ENCODE measurements around the gene MAP1LC3B. TPM values are rescaled to one million over a fixed set of nuclear protein-coding genes. Genes with fewer than 3 reads are reported as not detected.

The MAP1LC3B gene
- total RNA-seq, 3 donors from 2014 or later = 31.5 to 43.2 (median 31.6) TPM

DNA sequence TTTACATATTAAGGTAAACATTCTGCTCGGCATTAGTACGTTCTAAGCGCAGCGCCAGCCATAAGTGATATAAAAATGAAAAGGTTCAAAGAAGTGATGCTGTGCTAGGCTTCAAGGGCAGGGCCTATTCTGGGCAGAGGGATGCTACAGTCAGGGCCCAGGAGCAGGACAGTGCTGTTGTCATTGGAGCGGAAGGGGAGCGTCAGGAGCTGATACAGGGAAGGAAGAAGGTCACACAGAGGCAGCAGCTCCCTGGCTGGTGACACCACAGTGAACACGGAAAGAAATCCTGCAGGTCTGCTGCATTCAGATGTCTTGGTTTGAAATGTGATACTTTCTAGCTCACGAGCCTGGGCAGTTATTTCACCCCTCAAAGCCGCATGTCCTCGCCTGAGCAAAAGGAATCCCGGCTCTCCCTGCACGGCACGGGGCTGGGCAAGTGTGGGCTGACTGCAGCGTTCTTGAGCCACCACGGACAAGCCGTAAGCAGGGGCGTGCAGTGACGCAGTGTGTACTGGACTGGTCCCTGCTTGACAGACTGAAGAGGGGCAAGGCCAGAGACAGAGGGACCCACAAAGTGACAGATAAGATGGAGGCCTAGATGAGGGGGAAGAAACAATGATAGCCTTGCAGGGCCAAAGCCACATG, 59.6 kb downstream of the MAP1LC3B start:
- Mint-ChIP-seq H3K27me3 (ENCODE audit: low read depth) (no peaks in the 10 kb centered on the region), H3K4me3 (no peak overlapping the region), H3K9me3 (no peaks in the 10 kb centered on the region), H3K4me1 (ENCODE audit: low read depth) (no peaks in the 10 kb centered on the region), H3K36me3 (ENCODE audit: insufficient read depth) (peaks cover 38% of the 10 kb centered on the region)
- no peak for DNase-seq
- ATAC-seq = no peak

DNA sequence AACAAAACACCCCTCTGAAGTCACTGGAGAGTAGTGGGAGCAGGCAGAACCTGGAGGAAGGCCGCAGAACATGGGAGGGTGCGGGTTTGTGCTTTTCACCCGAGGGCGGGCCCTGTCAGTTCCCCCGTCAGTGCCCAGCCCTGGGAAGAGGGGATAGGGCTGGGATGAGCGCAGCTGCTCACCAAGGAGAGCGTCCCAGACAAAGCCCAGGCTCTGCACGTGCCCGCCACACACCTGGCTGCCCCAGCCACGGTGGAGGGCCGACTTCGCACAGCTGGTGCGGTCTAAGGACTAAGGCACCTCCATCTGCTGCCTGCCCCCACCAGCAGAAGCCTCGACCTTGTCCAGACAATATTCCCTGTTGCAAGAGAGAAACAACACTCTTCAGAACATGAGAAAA, 61.2 kb downstream of the MAP1LC3B start:
- Mint-ChIP-seq H3K36me3 (ENCODE audit: insufficient read depth) (peaks cover 28% of the 10 kb centered on the region), H3K4me3 (no peak overlapping the region), H3K4me1 (ENCODE audit: low read depth) (peaks cover 15% of the 10 kb centered on the region), H3K9me3 (no peaks in the 10 kb centered on the region), H3K27me3 (ENCODE audit: low read depth) (no peaks in the 10 kb centered on the region)
- no peak for ATAC-seq
- no peak for DNase-seq

Other genes with a start within 250 kb of the MAP1LC3B start
- 1 to 10 TPM; 3.5 to 5.7 (median 4.1) TPM for gene C16orf95, start 74.9 kb upstream of the MAP1LC3B start, total RNA-seq
- gene FBXO31, start 8.6 kb upstream of the MAP1LC3B start, total RNA-seq = 10 to 100 TPM; 53.0 to 58.1 (median 55.5) TPM
- gene ZCCHC14, start 100.7 kb downstream of the MAP1LC3B start, total RNA-seq = 10 to 100 TPM; 14.7 to 18.0 (median 15.9) TPM
- gene JPH3, start 210.2 kb downstream of the MAP1LC3B start, total RNA-seq = not detected